SK-N-MC (cell line): Measurements from ENCODE around the gene RMI2.

Experiments
- EZH2 ChIP-seq: fragments of 200-600 bp; sonication (generic); IDR thresholded peaks from one replicate; pipeline ENCODE4 v1.6.1; 2017; ENCODE audit warnings: antibody characterized with exemption
- POLR2AphosphoS5 ChIP-seq: IDR thresholded peaks from 2 replicates; pipeline ENCODE4 v1.6.1; 2012; ENCODE audit warnings: mild to moderate bottlenecking, low read depth, low read length, borderline replicate concordance

- TF ChIP-seq POLR2AphosphoS5 (no peak), EZH2 (no peak)
These were observed 48.9 kb upstream of the RMI2 start for GRCh38 chr16:11296351-11296705.
